ENCODE results near the gene OBI1. TPM values are rescaled to one million over a fixed set of nuclear protein-coding genes. Genes with fewer than 3 reads are reported as not detected.

The OBI1 gene
- total and polyA plus RNA-seq, 10 of the 15 experiments (the other 5 are each of a cell fraction or from before 2014, with no cell fraction given) = 15.5 to 34.2 (median 22.0) TPM

DNA sequence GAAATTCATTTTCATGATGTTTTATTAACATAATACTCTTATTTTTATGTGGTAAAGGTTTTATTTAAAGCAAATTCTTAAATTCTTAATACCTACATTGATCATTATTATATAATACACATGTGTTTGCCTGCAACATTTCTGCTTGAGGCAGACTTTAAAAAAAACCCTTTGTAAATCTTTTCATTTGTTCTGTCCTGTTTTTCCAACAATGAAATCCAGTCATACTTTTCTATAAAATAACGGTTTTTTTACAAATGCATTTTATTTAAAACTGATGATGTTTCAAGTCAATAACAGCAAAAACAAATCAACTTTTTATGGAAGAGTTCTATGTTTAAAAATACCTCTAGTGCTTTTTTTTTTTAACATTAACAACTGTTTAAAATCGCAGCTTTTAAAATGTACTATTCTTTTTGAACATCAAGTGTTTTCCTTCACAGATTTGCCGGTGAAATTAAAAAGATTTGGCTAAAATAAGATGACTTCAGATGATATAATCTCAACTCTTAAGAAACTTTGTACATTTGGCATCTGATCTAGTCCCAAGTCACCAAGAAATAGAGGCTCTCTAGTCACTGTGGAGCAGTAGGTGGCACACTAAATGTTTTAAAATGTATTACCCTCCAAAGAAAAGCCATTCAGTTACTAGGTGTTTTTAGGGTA is 60.7 kb downstream of the OBI1 start:
- Histone ChIP-seq H3K4me1 (ENCODE audit: control insufficient read depth, insufficient read depth, low read length) (peaks cover 8% of the 10 kb centered on the region), H3K9ac (ENCODE audit: control insufficient read depth, insufficient read depth, low read length) (no peak overlapping the region), H4K20me1 (ENCODE audit: control insufficient read depth, insufficient read depth) (no peaks in the 10 kb centered on the region), H3K27ac (ENCODE audit: control insufficient read depth, insufficient read depth) (no peak overlapping the region), H3K27me3 (replicated peaks in 1 of 2; ENCODE audit: control insufficient read depth in 2 of 2, insufficient read depth in 2 of 2, low read length in 1 of 2) (peaks cover 20 to 44% of the 10 kb centered on the region in 2 experiments), H3K9me3 (replicated peaks; ENCODE audit: control insufficient read depth, insufficient read depth, low read length) (no peaks in the 10 kb centered on the region; the same call in 2 of the 3 replicates), H3K79me2 (ENCODE audit: control insufficient read depth, insufficient read depth, low read length) (no peaks in the 10 kb centered on the region), H2AFZ (ENCODE audit: control insufficient read depth, low read depth, low read length) (no peak overlapping the region), H3K4me2 (ENCODE audit: control insufficient read depth, insufficient read depth) (no peak overlapping the region), H3K36me3 (ENCODE audit: control insufficient read depth in 2 of 2, insufficient read depth in 2 of 2, low read length in 1 of 2) (no peaks in the 10 kb centered on the region), H3K4me3 (no peak overlapping the region)
- ChIA-PET RAD21 (ENCODE audit: unreplicated experiment) (no interaction called here), POLR2A (no interaction called here), SMC1A (ENCODE audit: uncharacterized antibody, unreplicated experiment) (no interaction called here), CTCF (no interaction called here)
- no TSS peak for BruUV-seq (replicated peaks)
- FAIRE-seq (no peak), DNase-seq (ENCODE audit: low read depth, low spot score) (no peak), ATAC-seq (no peak)
- WGBS (ENCODE audit: insufficient coverage, insufficient replicate concordance, low lambda C conversion rate, missing lambda C conversion rate) = 0% methylated on average over 3 of the region's 3 CpGs
- in situ Hi-C loops (cut with MboI) (no loop called here), intact Hi-C loops (cut with micrococcal nuclease; ENCODE audit: unreplicated experiment) (loop anchor here (10.0 kb wide), 1 partner anchor 387 kb away; no protein-coding TSS in a partner anchor)
- TF ChIP-seq SREBF2 (IDR thresholded peaks at IDR 0.05; ENCODE audit: low read length) = no peak
- TF ChIP-seq SREBF1 (IDR thresholded peaks at IDR 0.05; ENCODE audit: low read length) = no peak
- TF ChIP-seq POLR2A (IDR thresholded peaks at IDR 0.05; ENCODE audit: low read depth, low read length) = no peak
- TF ChIP-seq MEF2A (IDR thresholded peaks at IDR 0.05; ENCODE audit: insufficient read depth, low read depth, low read length) = no peak
- TF ChIP-seq RAD51 (IDR thresholded peaks at IDR 0.05) = no peak
- TF ChIP-seq MEF2B (IDR thresholded peaks at IDR 0.05; ENCODE audit: partially characterized antibody, poor library complexity, severe bottlenecking) = no peak
- no peak for TF ChIP-seq NFYB (IDR thresholded peaks at IDR 0.05; ENCODE audit: insufficient read depth, low read depth, low read length)
- no peak for TF ChIP-seq ZNF207 (IDR thresholded peaks at IDR 0.05; ENCODE audit: borderline replicate concordance)
- TF ChIP-seq TCF7 (IDR thresholded peaks at IDR 0.05; ENCODE audit: borderline replicate concordance) = no peak
- TF ChIP-seq, protein P1, sequence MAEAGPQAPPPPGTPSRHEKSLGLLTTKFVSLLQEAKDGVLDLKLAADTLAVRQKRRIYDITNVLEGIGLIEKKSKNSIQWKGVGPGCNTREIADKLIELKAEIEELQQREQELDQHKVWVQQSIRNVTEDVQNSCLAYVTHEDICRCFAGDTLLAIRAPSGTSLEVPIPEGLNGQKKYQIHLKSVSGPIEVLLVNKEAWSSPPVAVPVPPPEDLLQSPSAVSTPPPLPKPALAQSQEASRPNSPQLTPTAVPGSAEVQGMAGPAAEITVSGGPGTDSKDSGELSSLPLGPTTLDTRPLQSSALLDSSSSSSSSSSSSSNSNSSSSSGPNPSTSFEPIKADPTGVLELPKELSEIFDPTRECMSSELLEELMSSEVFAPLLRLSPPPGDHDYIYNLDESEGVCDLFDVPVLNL (IDR thresholded peaks at IDR 0.05; ENCODE audit: low read depth, low read length) = no peak
- TF ChIP-seq RCOR1 (conservative IDR thresholded peaks at IDR 0.05; ENCODE audit: low read depth, low read length) = no peak
